ENCODE data around the gene KRTAP9-6.

The KRTAP9-6 gene

GRCh38 chr17:41294016-41294415 is 28.8 kb downstream of the KRTAP9-6 start:
- H3K4me3 ChIP-seq = no peak overlapping the region
- DNase-seq (ENCODE audit: low spot score) = no peak
- TF ChIP-seq CTCF (IDR thresholded peaks at IDR 0.05) = no peak

GRCh38 chr17:41296846-41297245 is 31.7 kb downstream of the KRTAP9-6 start:
- no peak overlapping the region for H3K27ac ChIP-seq
- TF ChIP-seq CTCF (IDR thresholded peaks at IDR 0.05) = no peak
- DNase-seq (ENCODE audit: low spot score) = no peak
- no peak overlapping the region for H3K4me3 ChIP-seq

More at GRCh38 chr17:41294016-41294415, 28.8 kb downstream of the KRTAP9-6 start:
- no peak overlapping the region for H3K27ac ChIP-seq

GRCh38 chr17:41298458-41299135 is 33.4 kb downstream of the KRTAP9-6 start:
- no peak for TF ChIP-seq CTCF (IDR thresholded peaks at IDR 0.05)

GRCh38 chr17:41301204-41301790 is 36.1 kb downstream of the KRTAP9-6 start:
- Histone ChIP-seq H3K4me3 (no peak overlapping the region), H3K27ac (no peak overlapping the region)
- DNase-seq (ENCODE audit: low spot score) = no peak
- no peak for TF ChIP-seq CTCF (IDR thresholded peaks at IDR 0.05)

More at GRCh38 chr17:41298458-41299135, 33.4 kb downstream of the KRTAP9-6 start:
- no peak overlapping the region for H3K27ac ChIP-seq
- H3K4me3 ChIP-seq = no peak overlapping the region
- DNase-seq (ENCODE audit: low spot score) = no peak

GRCh38 chr17:41301916-41302901 is 37.0 kb downstream of the KRTAP9-6 start, which contains the start of gene KRTAP29-1:
TSS of gene KRTAP29-1 (minus strand) at chr17:41302851. CDS start at chr17:41302851, 0 bp downstream.
- Histone ChIP-seq H3K27ac (no peak within 1 kb of the TSS), H3K4me3 (no peak within 1 kb of the TSS)
- TF ChIP-seq CTCF (IDR thresholded peaks at IDR 0.05) = no peak
- DNase-seq (ENCODE audit: low spot score) = no peak

GRCh38 chr17:41302981-41303380 is 37.8 kb downstream of the KRTAP9-6 start:
- H3K27ac ChIP-seq = no peak overlapping the region
- DNase-seq (ENCODE audit: low spot score) = no peak
- no peak for TF ChIP-seq CTCF (IDR thresholded peaks at IDR 0.05)
- H3K4me3 ChIP-seq = no peak overlapping the region
